LNCaP clone FGC (cell line): Measurements from ENCODE around the gene INCENP.

Experiments
- DNase-seq: peaks from one replicate; pipeline ENCODE4 v3.0.0-alpha.2; 2011; ENCODE audit warnings: low read depth
- H3K4me3 ChIP-seq: 2 replicates; pipeline ENCODE4 v1.5.1; 2011; ENCODE audit warnings: mild to moderate bottlenecking, low read depth, low read length, control low read depth
- TF ChIP-seq, protein P1 (sequence below): IDR thresholded peaks from 2 replicates; pipeline ENCODE4 v1.5.1; 2012; ENCODE audit warnings: mild to moderate bottlenecking; ENCODE audit not compliant: control insufficient read depth, insufficient read depth; ENCODE audit errors: extremely low read depth

Gene INCENP

DNA sequence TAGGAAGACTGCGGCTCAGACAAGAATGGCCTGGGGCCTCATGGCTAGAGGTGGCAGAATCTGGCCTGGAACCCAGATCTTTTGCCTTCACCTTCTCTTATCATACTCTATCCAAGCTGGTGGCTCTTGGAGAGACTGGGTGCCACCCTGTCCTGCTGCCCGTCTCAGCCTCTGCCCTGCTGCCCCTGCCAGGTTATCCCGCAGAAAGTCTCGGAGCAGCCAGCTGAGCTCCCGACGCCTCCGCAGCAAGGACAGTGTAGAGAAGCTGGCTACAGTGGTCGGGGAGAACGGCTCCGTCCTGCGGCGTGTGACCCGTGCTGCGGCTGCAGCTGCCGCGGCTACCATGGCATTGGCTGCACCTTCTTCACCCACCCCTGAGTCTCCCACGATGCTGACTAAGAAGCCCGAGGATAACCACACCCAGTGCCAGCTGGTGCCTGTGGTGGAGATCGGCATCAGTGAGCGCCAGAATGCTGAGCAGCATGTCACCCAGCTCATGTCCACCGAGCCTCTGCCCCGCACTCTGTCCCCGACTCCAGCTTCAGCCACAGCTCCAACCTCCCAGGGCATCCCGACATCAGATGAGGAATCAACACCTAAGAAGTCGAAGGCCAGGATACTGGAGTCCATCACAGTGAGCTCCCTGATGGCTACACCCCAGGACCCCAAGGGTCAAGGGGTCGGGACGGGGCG is 5.9 kb downstream of the INCENP start:
- no peak for DNase-seq
- TF ChIP-seq, protein P1, sequence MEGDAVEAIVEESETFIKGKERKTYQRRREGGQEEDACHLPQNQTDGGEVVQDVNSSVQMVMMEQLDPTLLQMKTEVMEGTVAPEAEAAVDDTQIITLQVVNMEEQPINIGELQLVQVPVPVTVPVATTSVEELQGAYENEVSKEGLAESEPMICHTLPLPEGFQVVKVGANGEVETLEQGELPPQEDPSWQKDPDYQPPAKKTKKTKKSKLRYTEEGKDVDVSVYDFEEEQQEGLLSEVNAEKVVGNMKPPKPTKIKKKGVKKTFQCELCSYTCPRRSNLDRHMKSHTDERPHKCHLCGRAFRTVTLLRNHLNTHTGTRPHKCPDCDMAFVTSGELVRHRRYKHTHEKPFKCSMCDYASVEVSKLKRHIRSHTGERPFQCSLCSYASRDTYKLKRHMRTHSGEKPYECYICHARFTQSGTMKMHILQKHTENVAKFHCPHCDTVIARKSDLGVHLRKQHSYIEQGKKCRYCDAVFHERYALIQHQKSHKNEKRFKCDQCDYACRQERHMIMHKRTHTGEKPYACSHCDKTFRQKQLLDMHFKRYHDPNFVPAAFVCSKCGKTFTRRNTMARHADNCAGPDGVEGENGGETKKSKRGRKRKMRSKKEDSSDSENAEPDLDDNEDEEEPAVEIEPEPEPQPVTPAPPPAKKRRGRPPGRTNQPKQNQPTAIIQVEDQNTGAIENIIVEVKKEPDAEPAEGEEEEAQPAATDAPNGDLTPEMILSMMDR, result no peak
- H3K4me3 ChIP-seq, result no peak overlapping the region

DNA sequence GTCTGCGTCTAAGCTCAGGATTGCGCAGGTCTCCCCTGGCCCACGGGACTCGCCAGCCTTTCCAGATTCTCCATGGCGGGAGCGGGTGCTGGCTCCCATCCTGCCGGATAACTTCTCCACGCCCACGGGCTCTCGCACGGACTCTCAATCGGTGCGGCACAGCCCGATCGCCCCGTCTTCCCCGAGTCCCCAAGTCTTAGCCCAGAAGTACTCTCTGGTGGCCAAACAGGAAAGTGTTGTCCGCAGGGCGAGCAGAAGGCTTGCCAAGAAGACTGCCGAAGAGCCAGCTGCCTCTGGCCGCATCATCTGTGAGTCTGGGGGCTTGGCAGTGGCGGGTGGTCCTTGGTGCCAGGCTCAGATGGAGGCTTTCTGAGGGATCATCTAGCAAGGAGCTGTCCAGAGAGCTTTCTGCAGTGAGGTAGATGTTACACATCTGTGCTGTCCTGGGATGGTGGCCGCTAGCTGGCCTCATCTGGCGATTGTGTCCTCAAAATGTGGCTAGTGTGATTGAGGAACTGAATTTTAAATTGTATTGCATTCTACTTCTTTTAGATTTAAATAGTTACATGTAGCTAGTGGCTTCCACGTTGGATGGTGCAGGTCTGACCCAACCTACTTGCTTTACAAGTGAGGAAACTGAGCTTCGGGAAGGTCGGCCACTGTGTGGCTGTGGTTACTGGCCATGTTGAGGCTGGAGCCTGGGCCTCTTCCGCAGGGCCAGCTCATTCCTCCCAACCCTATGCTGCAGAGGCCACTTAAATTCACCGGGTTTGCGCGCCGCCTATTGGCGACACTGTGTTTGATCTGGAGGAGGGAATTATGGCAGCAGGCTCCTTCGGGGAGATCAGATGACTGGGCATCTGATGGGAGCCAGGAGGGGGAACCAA is 6.7 kb downstream of the INCENP start:
- TF ChIP-seq, protein P1, result no peak
- H3K4me3 ChIP-seq, result no peak overlapping the region
- no peak for DNase-seq

DNA sequence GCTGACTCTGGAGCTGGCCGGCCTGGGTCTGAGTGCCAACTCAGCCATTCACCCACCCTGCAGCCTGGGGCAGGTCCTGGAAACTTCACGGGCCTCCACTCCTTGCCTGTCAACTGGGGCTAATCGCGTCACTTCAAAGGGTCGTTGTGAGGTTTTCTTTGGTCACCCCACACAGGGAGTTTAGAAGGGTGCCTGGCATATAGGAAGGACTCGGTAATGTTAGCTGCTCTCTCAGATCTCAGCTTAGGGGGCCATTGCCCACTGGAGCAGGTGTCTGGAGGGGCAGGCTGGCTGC is 7.3 kb downstream of the INCENP start:
- H3K4me3 ChIP-seq, result no peak overlapping the region
- no peak for DNase-seq
- TF ChIP-seq, protein P1, result no peak

DNA sequence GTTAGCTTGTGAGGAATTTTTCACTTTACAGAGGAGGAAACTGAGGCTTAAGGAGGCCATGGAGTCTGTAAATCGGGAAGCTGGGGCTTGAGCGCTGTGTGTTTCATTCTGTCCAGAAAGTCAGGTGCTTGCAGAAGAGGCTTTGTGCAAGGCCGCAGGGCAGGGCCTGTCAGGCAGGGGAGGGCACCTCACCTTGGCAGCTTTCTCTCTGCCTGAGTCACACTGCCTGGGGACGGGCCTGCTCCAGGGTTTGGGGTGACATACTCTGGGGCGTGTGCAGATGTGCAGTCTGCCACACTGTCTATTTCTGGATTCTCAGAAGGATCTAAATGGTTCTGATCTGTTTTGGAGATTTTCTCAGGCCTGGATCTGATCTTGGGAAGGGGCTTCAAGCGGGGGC is 8.4 kb downstream of the INCENP start:
- no peak for DNase-seq
- TF ChIP-seq, protein P1, result no peak
- no peak overlapping the region for H3K4me3 ChIP-seq

DNA sequence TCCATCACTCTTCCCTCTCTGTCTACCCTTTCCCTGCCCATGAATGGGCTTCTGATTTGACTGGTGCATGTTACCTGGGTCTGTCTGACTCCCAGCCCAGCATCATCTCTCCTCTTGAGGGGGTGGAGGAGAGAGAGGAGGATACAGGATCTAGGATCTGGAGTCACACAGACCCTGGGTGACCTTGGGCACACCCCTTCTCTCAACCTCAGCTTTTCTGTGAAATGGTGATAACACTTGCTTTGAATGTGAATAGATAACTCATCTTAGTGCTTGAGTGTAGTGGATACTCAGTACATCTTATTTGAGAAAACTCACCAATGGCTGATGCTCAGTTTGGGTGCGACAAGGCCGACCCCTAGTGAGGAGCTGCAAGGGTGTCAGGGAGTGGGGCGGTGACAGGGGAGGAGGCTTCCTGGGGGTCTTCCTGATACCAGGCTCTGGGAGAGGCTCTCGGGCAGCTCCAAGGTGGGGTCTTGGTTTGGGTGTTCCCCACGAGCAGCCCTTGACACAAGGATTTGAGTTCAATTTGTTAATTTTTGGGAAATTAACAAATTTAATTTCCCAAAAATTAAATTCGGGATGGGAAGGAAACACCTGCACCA is 9.0 kb downstream of the INCENP start:
- H3K4me3 ChIP-seq, result no peak overlapping the region
- TF ChIP-seq, protein P1, result no peak
- no peak for DNase-seq

DNA sequence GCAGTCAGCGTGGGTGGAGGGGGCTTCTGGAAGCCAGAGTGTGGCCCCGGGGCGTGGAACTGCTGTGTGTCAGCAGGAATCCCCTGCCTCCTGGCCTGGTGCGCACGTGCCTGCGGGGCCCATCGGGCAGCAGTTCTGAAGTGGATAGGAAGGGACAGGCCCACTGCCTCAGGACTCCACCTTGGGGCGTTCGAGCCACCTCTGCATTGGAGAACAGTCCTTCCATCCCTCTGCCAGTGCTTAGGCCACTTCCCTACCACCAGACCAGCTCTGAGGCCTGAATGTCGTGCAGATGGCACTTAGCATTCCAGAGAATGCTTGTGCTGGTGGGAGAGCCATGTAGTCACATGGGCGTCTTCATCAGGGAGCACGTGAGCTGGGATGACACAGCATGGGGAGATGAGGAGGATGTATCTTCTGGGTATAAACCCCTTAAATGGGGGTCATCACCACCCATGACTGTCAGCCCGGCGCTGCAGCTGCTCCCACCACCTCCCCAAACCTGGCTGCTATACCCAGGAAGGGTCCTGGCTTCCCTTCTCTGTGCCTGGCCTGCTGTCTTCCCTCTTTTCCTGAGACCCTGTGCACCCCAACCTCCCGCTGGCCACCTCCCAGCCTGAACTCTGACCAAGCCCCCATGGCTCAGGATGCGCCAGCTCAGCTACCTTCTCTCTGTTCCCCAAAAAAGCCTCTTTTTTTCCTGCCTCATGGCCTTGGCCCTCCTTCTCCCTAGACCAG is 9.7 kb downstream of the INCENP start:
- DNase-seq, result no peak

More for the DNA sequence above, 9.7 kb downstream of the INCENP start:
- H3K4me3 ChIP-seq, result no peak overlapping the region
- TF ChIP-seq, protein P1, result no peak
